SH-SY5Y (cell line): ENCODE data around the gene RNF157.

Experiments used
- GATA2 ChIP-seq: IDR thresholded peaks from 2 replicates; pipeline ENCODE4 v1.6.1; 2011; ENCODE audit warnings: mild to moderate bottlenecking, low read depth, low read length
- GATA3 ChIP-seq: IDR thresholded peaks from 2 replicates; pipeline ENCODE4 v1.6.1; 2011; ENCODE audit warnings: low read depth, mild to moderate bottlenecking, low read length, moderate library complexity

Gene RNF157

GRCh38 chr17:76166906-76167305 lies 73.4 kb downstream of the RNF157 start:
- TF ChIP-seq GATA3 (no peak), GATA2 (no peak)

GRCh38 chr17:76166168-76166567 lies 74.1 kb downstream of the RNF157 start:
- TF ChIP-seq GATA2 = no peak
- no peak for TF ChIP-seq GATA3

GRCh38 chr17:76164331-76164730 lies 76.0 kb downstream of the RNF157 start:
- no peak for TF ChIP-seq GATA2
- TF ChIP-seq GATA3 = no peak

- TF ChIP-seq GATA2 (no peak), GATA3 (no peak)
Measured at GRCh38 chr17:76163919-76164318, 76.4 kb downstream of the RNF157 start.

- no peak for TF ChIP-seq GATA2
- no peak for TF ChIP-seq GATA3
Measured at GRCh38 chr17:76161619-76162266, 78.5 kb downstream of the RNF157 start.

GRCh38 chr17:76160896-76161528 lies 79.3 kb downstream of the RNF157 start:
- TF ChIP-seq GATA3 = no peak
- TF ChIP-seq GATA2 = no peak

- TF ChIP-seq GATA3 (no peak), GATA2 (no peak)
Measured at GRCh38 chr17:76159157-76159556, 81.1 kb downstream of the RNF157 start.

- TF ChIP-seq GATA2 = no peak
- no peak for TF ChIP-seq GATA3
Measured at GRCh38 chr17:76157759-76158158, 82.5 kb downstream of the RNF157 start.

- TF ChIP-seq GATA3 (no peak), GATA2 (no peak)
Measured at GRCh38 chr17:76156662-76156991, 83.7 kb downstream of the RNF157 start.

- no peak for TF ChIP-seq GATA3
- no peak for TF ChIP-seq GATA2
Measured at GRCh38 chr17:76155988-76156661, 84.2 kb downstream of the RNF157 start.

GRCh38 chr17:76154936-76155845 lies 85.1 kb downstream of the RNF157 start:
- TF ChIP-seq GATA2 = no peak
- TF ChIP-seq GATA3 = no peak

- TF ChIP-seq GATA3 (no peak), GATA2 (no peak)
Measured at GRCh38 chr17:76154292-76154691, 86.0 kb downstream of the RNF157 start.

- TF ChIP-seq GATA2 (no peak), GATA3 (no peak)
Measured at GRCh38 chr17:76153640-76154039, 86.7 kb downstream of the RNF157 start.

GRCh38 chr17:76153202-76153601 lies 87.1 kb downstream of the RNF157 start:
- TF ChIP-seq GATA2 = no peak
- TF ChIP-seq GATA3 = no peak
